Measurements from ENCODE around the gene HS6ST3. TPM values are rescaled to one million over a fixed set of nuclear protein-coding genes. Genes with fewer than 3 reads are reported as not detected.

HS6ST3 gene
- total and polyA plus RNA-seq, 9 of the 15 experiments (the other 6 are each of a cell fraction or from before 2014, with no cell fraction given): not detected

GRCh38 chr13:96052656-96053002 is 37.3 kb upstream of the HS6ST3 start:
- H3K27me3 ChIP-seq (ENCODE audit: control insufficient read depth in 2 of 2, insufficient read depth in 2 of 2, low read length in 2 of 2): no peaks in the 10 kb centered on the region
- peak overlapping the region; percentile 86 for H3K27ac ChIP-seq (ENCODE audit: extremely low read depth, low read depth, low read length)
- peak overlapping the region; percentile 86 for H2AFZ ChIP-seq (ENCODE audit: low read depth, low read length)
- H3K4me2 ChIP-seq (ENCODE audit: insufficient read depth, low read length): peak overlapping the region; percentile 88
- in situ Hi-C loops (cut with MboI): no loop called here
- ATAC-seq (peak; percentile 88), FAIRE-seq (peak; percentile 19), DNase-seq (ENCODE audit: extremely low read depth in 1 of 4, low spot score in 3 of 4) (peak; percentile 17 to 57 (median 30))
- H3K9me1 ChIP-seq (ENCODE audit: control insufficient read depth, insufficient read depth, low read length): no peaks in the 10 kb centered on the region
- peak overlapping the region; percentile 80 for H3K4me3 ChIP-seq
- peaks cover 0 to 11% of the 10 kb centered on the region in 2 experiments; a peak in 2 of 5 replicates for H3K4me1 ChIP-seq (replicated peaks in 1 of 2; ENCODE audit: control insufficient read depth in 2 of 2, insufficient read depth in 2 of 2, low read length in 2 of 2)
- peaks cover 23% of the 10 kb centered on the region for H3K79me2 ChIP-seq (ENCODE audit: control insufficient read depth, insufficient read depth, low read length)
- H3K9ac ChIP-seq (ENCODE audit: insufficient read depth in 1 of 2, low read depth in 2 of 2, low read length in 2 of 2): peak overlapping the region; percentile 84 to 96
- no peaks in the 10 kb centered on the region for H3K36me3 ChIP-seq (ENCODE audit: control insufficient read depth, insufficient read depth, low read length)
- H4K20me1 ChIP-seq (replicated peaks; ENCODE audit: control insufficient read depth, insufficient read depth, low read length): no peaks in the 10 kb centered on the region
- H3K9me3 ChIP-seq (replicated peaks; ENCODE audit: control insufficient read depth, insufficient read depth, low read depth, low read length): no peaks in the 10 kb centered on the region
- no TSS peak for BruUV-seq (replicated peaks)
- intact Hi-C loops (cut with micrococcal nuclease): no loop called here
- WGBS (ENCODE audit: insufficient coverage, low coverage, missing lambda C conversion rate): 0% methylated on average over 11 of the region's 12 CpGs
- CTCF ChIA-PET (ENCODE audit: low intra/inter-chr PET ratio): no interaction called here
- POLR2A ChIA-PET: interaction anchor here (1.0 to 1.6 kb wide), 5 partner anchors 10 to 395 kb away, joined by 3 to 9 read pairs (median 3); no protein-coding TSS in a partner anchor
- TF ChIP-seq KLF10 (CRISPR knock-in tag; IDR thresholded peaks at IDR 0.05) (no peak), KDM5B (IDR thresholded peaks at IDR 0.05; ENCODE audit: insufficient replicate concordance, low read depth, low read length) (no peak), TAF7 (tag; IDR thresholded peaks at IDR 0.05) (no peak), ETS2 (tag; IDR thresholded peaks at IDR 0.05; ENCODE audit: borderline replicate concordance, poor library complexity, severe bottlenecking) (no peak), NFATC3 (IDR thresholded peaks at IDR 0.05) (no peak), JUND (IDR thresholded peaks at IDR 0.05; ENCODE audit: borderline replicate concordance, low read depth, low read length) (peak; percentile 75), JUND (tag; IDR thresholded peaks at IDR 0.05; ENCODE audit: borderline replicate concordance, low read depth, low read length) (peak; percentile 85), SIX5 (IDR thresholded peaks at IDR 0.05; ENCODE audit: borderline replicate concordance in 1 of 2, insufficient read depth in 1 of 2, low read depth in 1 of 2, low read length in 2 of 2) (no peak), C11orf30 (IDR thresholded peaks at IDR 0.05; ENCODE audit: low read depth) (no peak), HLTF (IDR thresholded peaks at IDR 0.05) (no peak), CREM (IDR thresholded peaks at IDR 0.05; ENCODE audit: low read depth) (peak; percentile 90), ATF3 (IDR thresholded peaks at IDR 0.05) (peak; percentile 96), ATF3 (CRISPR knock-in tag; conservative IDR thresholded peaks at IDR 0.05) (no peak), CREB1 (IDR thresholded peaks at IDR 0.05) (peak; percentile 84), CREB1 (CRISPR knock-in tag; IDR thresholded peaks at IDR 0.05) (no peak), ZNF644 (tag; IDR thresholded peaks at IDR 0.05; ENCODE audit: low read depth) (no peak), ATF1 (CRISPR knock-in tag; IDR thresholded peaks at IDR 0.05) (no peak), ATF1 (tag; IDR thresholded peaks at IDR 0.05) (peak; percentile 76), CTBP1 (IDR thresholded peaks at IDR 0.05; ENCODE audit: borderline replicate concordance) (no peak), FOXK1 (CRISPR knock-in tag; IDR thresholded peaks at IDR 0.05; ENCODE audit: borderline replicate concordance) (no peak), CREB3 (tag; conservative IDR thresholded peaks at IDR 0.05; ENCODE audit: low read depth) (no peak), MNT (conservative IDR thresholded peaks at IDR 0.05) (no peak), CCAR2 (IDR thresholded peaks at IDR 0.05; ENCODE audit: low read depth, low read length) (no peak)
